ENCODE measurements around the gene SORL1-AS1.

DNA sequence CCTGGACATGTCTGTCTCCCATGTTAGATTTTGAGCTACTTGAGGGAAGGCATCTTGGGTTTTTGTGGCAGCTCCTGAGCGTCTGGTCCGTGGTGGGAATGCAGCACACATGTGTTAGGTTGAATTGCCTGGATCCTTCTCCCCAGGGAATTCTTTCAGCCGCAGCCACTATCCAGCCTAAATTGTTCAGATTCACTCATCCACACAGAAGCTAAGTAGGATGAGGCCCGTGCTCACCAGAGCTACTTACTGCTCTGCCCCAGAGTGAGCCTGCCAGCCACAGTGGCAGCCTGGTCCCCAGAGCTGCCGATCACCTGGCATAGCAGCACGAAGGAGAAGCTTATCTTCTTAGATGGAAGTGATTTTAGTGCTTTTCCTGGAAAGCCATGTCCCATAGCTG lies 34.4 kb upstream of the SORL1-AS1 start:
- no peak for TF ChIP-seq AFF4 (CRISPR knock-in tag; IDR thresholded peaks at IDR 0.05; ENCODE audit: borderline replicate concordance)
- TF ChIP-seq ZNF121 (CRISPR knock-in tag; IDR thresholded peaks at IDR 0.05) = no peak
- TF ChIP-seq, protein P1, sequence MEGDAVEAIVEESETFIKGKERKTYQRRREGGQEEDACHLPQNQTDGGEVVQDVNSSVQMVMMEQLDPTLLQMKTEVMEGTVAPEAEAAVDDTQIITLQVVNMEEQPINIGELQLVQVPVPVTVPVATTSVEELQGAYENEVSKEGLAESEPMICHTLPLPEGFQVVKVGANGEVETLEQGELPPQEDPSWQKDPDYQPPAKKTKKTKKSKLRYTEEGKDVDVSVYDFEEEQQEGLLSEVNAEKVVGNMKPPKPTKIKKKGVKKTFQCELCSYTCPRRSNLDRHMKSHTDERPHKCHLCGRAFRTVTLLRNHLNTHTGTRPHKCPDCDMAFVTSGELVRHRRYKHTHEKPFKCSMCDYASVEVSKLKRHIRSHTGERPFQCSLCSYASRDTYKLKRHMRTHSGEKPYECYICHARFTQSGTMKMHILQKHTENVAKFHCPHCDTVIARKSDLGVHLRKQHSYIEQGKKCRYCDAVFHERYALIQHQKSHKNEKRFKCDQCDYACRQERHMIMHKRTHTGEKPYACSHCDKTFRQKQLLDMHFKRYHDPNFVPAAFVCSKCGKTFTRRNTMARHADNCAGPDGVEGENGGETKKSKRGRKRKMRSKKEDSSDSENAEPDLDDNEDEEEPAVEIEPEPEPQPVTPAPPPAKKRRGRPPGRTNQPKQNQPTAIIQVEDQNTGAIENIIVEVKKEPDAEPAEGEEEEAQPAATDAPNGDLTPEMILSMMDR (IDR thresholded peaks at IDR 0.05) = no peak
- TF ChIP-seq, protein P2, sequence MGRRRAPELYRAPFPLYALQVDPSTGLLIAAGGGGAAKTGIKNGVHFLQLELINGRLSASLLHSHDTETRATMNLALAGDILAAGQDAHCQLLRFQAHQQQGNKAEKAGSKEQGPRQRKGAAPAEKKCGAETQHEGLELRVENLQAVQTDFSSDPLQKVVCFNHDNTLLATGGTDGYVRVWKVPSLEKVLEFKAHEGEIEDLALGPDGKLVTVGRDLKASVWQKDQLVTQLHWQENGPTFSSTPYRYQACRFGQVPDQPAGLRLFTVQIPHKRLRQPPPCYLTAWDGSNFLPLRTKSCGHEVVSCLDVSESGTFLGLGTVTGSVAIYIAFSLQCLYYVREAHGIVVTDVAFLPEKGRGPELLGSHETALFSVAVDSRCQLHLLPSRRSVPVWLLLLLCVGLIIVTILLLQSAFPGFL (CRISPR knock-in tag; IDR thresholded peaks at IDR 0.05; ENCODE audit: borderline replicate concordance) = no peak
- TF ChIP-seq ZBTB21 (CRISPR knock-in tag; IDR thresholded peaks at IDR 0.05; ENCODE audit: borderline replicate concordance) = no peak
- no peak for TF ChIP-seq NR3C1 (CRISPR knock-in tag; conservative IDR thresholded peaks at IDR 0.05; ENCODE audit: low read depth)
- TF ChIP-seq E2F5 (CRISPR knock-in tag; IDR thresholded peaks at IDR 0.05) = no peak
- no peak for TF ChIP-seq FOXP4 (CRISPR knock-in tag; IDR thresholded peaks at IDR 0.05)
- TF ChIP-seq NR1H2 (CRISPR knock-in tag; IDR thresholded peaks at IDR 0.05) = no peak
- TF ChIP-seq ATF3 (CRISPR knock-in tag; conservative IDR thresholded peaks at IDR 0.05) = no peak
- TF ChIP-seq ELF4 (CRISPR knock-in tag; IDR thresholded peaks at IDR 0.05; ENCODE audit: low read depth) = no peak
- TF ChIP-seq NR2C2 (CRISPR knock-in tag; IDR thresholded peaks at IDR 0.05) = no peak

Measured in WTC11 (cell line).